Neural cell (in vitro differentiated cells): Measurements from ENCODE around the gene TRPM4. TPM values are rescaled to one million over a fixed set of nuclear protein-coding genes. Genes with fewer than 3 reads are reported as not detected.

Experiments
- H2AFZ ChIP-seq: fragments of 200-600, 300-800 bp; sonication (generic), shearing (Covaris generic); 2 replicates; pipeline ENCODE4 v1.6.0; 2014; ENCODE audit warnings: low read depth, mild to moderate bottlenecking, antibody characterized with exemption, low read length, moderate library complexity
- H3F3A ChIP-seq: fragments of 200-600 bp; shearing (Covaris generic); 2 replicates; pipeline ENCODE4 v1.6.1; 2016; ENCODE audit warnings: mild to moderate bottlenecking, moderate library complexity, mixed read lengths, antibody characterized with exemption, low read length; ENCODE audit not compliant: insufficient read depth, poor library complexity, severe bottlenecking
- H3K27ac ChIP-seq: fragments of 200-600, 300-800 bp; sonication (generic), shearing (Covaris generic); 2 replicates; pipeline ENCODE4 v1.5.1; 2014; ENCODE audit warnings: mild to moderate bottlenecking, low read length, moderate library complexity
- H3K27me3 ChIP-seq: fragments of 300-800, 200-600 bp; sonication (generic), shearing (Covaris generic); 2 replicates; pipeline ENCODE4 v1.6.0; 2014; ENCODE audit warnings: mild to moderate bottlenecking, low read depth, low read length, moderate library complexity; ENCODE audit not compliant: insufficient read depth
- H3K36me3 ChIP-seq: fragments of 300-800, 200-600 bp; sonication (generic), shearing (Covaris generic); 2 replicates; pipeline ENCODE4 v1.5.1; 2014; ENCODE audit warnings: mild to moderate bottlenecking, antibody characterized with exemption, low read length, moderate library complexity; ENCODE audit not compliant: insufficient read depth
- H3K4me2 ChIP-seq: fragments of 300-800, 200-600 bp; sonication (generic), shearing (Covaris generic); 2 replicates; pipeline ENCODE4 v1.6.0; 2014; ENCODE audit warnings: mild to moderate bottlenecking, low read length
- H3K4me3 ChIP-seq: fragments of 300-800, 200-600 bp; sonication (generic), shearing (Covaris generic); 2 replicates; pipeline ENCODE4 v1.5.1; 2014; ENCODE audit warnings: mild to moderate bottlenecking, low read length, moderate library complexity
- H3K79me2 ChIP-seq: fragments of 200-600 bp; shearing (Covaris generic); replicated peaks from 2 replicates; pipeline ENCODE4 v1.6.0; 2014; ENCODE audit warnings: mild to moderate bottlenecking, low read length, moderate library complexity; ENCODE audit not compliant: insufficient read depth
- H3K9ac ChIP-seq: fragments of 300-800, 200-600 bp; sonication (generic), shearing (Covaris generic); 2 replicates; pipeline ENCODE4 v1.6.1; 2016; ENCODE audit warnings: mild to moderate bottlenecking, low read length, mixed read lengths
- H3K9me2 ChIP-seq: fragments of 200-600 bp; shearing (Covaris generic); 2 replicates; pipeline ENCODE4 v1.6.1; 2016; ENCODE audit warnings: mild to moderate bottlenecking, low read length, mixed read lengths; ENCODE audit not compliant: insufficient read depth
- H3K9me3 ChIP-seq: fragments of 200-600, 300-800 bp; sonication (generic), shearing (Covaris generic); 2 replicates; pipeline ENCODE4 v1.6.1; 2016; ENCODE audit warnings: mild to moderate bottlenecking, mixed run types, low read length, moderate library complexity, mixed read lengths
- H4K20me1 ChIP-seq: fragments of 200-600 bp; shearing (Covaris generic); 2 replicates; pipeline ENCODE4 v1.6.1; 2016; ENCODE audit warnings: mild to moderate bottlenecking, mixed run types; ENCODE audit not compliant: insufficient read depth
- EP300 ChIP-seq: fragments of 450-650 bp; conservative IDR thresholded peaks from 2 replicates; pipeline ENCODE4 v1.6.1; 2014; ENCODE audit warnings: antibody characterized with exemption, mild to moderate bottlenecking, moderate library complexity; ENCODE audit not compliant: poor library complexity, severe bottlenecking
- EZH2 ChIP-seq: fragments of 200-600, 300-800 bp; shearing (Covaris generic), sonication (generic); IDR thresholded peaks from 2 replicates; pipeline ENCODE4 v1.6.1; 2014; ENCODE audit warnings: antibody characterized with exemption, low read length, borderline replicate concordance, mild to moderate bottlenecking; ENCODE audit not compliant: insufficient read depth, poor library complexity, severe bottlenecking
- MXI1 ChIP-seq: fragments of 450-650 bp; conservative IDR thresholded peaks from 2 replicates; pipeline ENCODE4 v1.6.1; 2014; ENCODE audit warnings: antibody characterized with exemption, mild to moderate bottlenecking; ENCODE audit not compliant: poor library complexity, severe bottlenecking
- POLR2AphosphoS5 ChIP-seq: IDR thresholded peaks from 2 replicates; pipeline ENCODE4 v1.6.1; 2012
- RAD21 ChIP-seq: fragments of 450-650 bp; conservative IDR thresholded peaks from 2 replicates; pipeline ENCODE4 v1.6.1; 2014; ENCODE audit warnings: antibody characterized with exemption, mild to moderate bottlenecking, moderate library complexity
- SMC3 ChIP-seq: fragments of 450-650 bp; conservative IDR thresholded peaks from 2 replicates; pipeline ENCODE4 v1.6.1; 2014; ENCODE audit warnings: antibody characterized with exemption, mild to moderate bottlenecking, moderate library complexity; ENCODE audit not compliant: poor library complexity
- TAF1 ChIP-seq: IDR thresholded peaks from 2 replicates; pipeline ENCODE4 v1.6.1; 2012; ENCODE audit warnings: low read depth
- polyA plus RNA-seq: library from polyadenylated mRNA; depleted of rRNA; stranded (reverse); fragments of >200 nt; gene quantifications from 2 replicates; pipeline ENCODE4 v1.2.3, GENCODE V29; 2014
- TF ChIP-seq, protein P1 (sequence below): IDR thresholded peaks from 2 replicates; pipeline ENCODE4 v1.6.1; 2012; ENCODE audit warnings: borderline replicate concordance
- TF ChIP-seq, protein P2 (sequence below): fragments of 450-650 bp; IDR thresholded peaks from 2 replicates; pipeline ENCODE4 v1.5.1; 2014; ENCODE audit warnings: antibody characterized with exemption, mild to moderate bottlenecking, moderate library complexity; ENCODE audit not compliant: poor library complexity, severe bottlenecking

Gene TRPM4
- polyA plus RNA-seq, 1 donor from 2014 or later, result 42.5 TPM

DNA sequence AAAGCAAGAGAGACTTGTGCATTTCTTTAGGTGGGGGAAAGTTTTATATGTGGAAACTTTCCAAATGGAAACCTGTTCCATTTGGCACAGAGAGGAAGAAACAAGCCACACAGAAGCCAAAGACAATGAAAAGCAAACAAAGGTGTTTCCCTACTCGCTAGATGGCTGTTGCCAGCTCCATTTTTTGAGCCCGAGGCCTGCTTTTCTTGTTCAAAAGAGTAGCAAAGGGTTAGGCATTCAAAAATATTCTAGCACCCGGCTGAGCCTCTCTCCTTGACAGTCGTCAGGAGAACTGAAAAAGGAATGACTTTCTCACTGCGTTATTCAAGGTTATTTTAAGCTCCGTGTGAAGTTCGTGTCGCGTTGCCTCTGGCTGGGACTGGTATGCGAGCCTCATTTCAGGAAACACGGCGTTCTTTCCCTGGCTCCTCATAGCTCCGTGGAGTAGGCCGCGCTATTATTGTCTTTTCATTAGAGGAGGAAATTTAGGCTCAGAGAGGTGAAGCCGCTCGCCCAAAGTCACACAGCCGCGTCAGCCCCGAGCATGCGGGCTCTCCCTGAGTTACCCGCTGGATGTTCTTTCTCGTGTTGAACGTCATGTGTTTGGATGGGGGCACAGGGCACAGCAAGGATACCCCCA, 7.6 kb downstream of the TRPM4 start:
- Histone ChIP-seq H3K36me3 (no peaks in the 10 kb centered on the region), H2AFZ (no peak overlapping the region), H4K20me1 (no peaks in the 10 kb centered on the region), H3K9ac (no peak overlapping the region), H3K9me3 (no peaks in the 10 kb centered on the region), H3K27ac (no peak overlapping the region), H3K9me2 (no peaks in the 10 kb centered on the region), H3K79me2 (no peaks in the 10 kb centered on the region), H3K27me3 (no peaks in the 10 kb centered on the region), H3F3A (no peaks in the 10 kb centered on the region), H3K4me2 (no peak overlapping the region), H3K4me3 (no peak overlapping the region)
- TF ChIP-seq SMC3, result no peak

DNA sequence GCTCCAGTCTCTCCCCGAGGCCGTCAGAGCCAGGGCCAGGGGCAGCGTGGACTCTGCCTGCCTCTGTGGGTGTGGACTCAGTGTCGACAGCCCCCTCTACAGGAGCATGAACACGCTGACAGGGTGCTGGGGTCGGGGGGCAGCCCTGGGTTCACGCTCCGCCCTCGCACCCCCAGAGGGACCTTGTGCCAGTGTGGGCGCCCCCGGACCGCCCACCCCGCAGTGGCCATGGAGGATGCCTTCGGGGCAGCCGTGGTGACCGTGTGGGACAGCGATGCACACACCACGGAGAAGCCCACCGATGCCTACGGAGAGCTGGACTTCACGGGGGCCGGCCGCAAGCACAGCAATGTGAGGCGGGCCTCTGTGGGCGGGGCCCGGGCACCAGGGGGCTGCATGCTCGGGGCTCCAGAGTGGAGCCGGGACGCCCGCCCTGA, 8.3 kb downstream of the TRPM4 start:
- no peaks in the 10 kb centered on the region for H3K79me2 ChIP-seq
- no peak overlapping the region for H3K4me2 ChIP-seq
- H3K27ac ChIP-seq, result no peak overlapping the region
- no peaks in the 10 kb centered on the region for H3K36me3 ChIP-seq
- no peaks in the 10 kb centered on the region for H3K9me2 ChIP-seq
- H3K9ac ChIP-seq, result no peak overlapping the region
- H3K4me3 ChIP-seq, result no peak overlapping the region
- H4K20me1 ChIP-seq, result no peaks in the 10 kb centered on the region
- no peaks in the 10 kb centered on the region for H3K9me3 ChIP-seq
- no peaks in the 10 kb centered on the region for H3K27me3 ChIP-seq
- no peak for TF ChIP-seq EZH2
- TF ChIP-seq EP300, result no peak
- no peak for TF ChIP-seq TAF1
- no peak for TF ChIP-seq POLR2AphosphoS5
- no peak overlapping the region for H2AFZ ChIP-seq
- no peaks in the 10 kb centered on the region for H3F3A ChIP-seq

DNA sequence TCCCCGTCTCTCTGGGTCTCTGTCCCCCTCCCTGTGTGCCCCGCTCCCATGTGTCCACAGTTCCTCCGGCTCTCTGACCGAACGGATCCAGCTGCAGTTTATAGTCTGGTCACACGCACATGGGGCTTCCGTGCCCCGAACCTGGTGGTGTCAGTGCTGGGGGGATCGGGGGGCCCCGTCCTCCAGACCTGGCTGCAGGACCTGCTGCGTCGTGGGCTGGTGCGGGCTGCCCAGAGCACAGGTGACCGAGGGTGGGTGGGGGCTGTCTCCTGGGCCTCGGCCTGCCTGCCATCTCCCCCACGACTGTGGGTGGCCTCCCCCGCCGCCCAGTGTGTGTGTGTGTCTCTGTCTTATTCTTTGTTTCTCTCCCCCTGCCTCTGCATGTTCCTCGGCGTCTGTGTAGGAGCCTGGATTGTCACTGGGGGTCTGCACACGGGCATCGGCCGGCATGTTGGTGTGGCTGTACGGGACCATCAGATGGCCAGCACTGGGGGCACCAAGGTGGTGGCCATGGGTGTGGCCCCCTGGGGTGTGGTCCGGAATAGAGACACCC, 10.3 kb downstream of the TRPM4 start:
- H3K27ac ChIP-seq, result no peak overlapping the region

More for the DNA sequence above, 10.3 kb downstream of the TRPM4 start:
- H2AFZ ChIP-seq, result no peak overlapping the region
- H3K9ac ChIP-seq, result no peak overlapping the region
- H3K79me2 ChIP-seq, result no peaks in the 10 kb centered on the region
- H3K4me2 ChIP-seq, result no peak overlapping the region
- no peaks in the 10 kb centered on the region for H4K20me1 ChIP-seq
- TF ChIP-seq EP300 (no peak), TAF1 (no peak), EZH2 (no peak), RAD21 (no peak), POLR2AphosphoS5 (no peak), SMC3 (no peak), MXI1 (no peak)
- TF ChIP-seq, protein P1, sequence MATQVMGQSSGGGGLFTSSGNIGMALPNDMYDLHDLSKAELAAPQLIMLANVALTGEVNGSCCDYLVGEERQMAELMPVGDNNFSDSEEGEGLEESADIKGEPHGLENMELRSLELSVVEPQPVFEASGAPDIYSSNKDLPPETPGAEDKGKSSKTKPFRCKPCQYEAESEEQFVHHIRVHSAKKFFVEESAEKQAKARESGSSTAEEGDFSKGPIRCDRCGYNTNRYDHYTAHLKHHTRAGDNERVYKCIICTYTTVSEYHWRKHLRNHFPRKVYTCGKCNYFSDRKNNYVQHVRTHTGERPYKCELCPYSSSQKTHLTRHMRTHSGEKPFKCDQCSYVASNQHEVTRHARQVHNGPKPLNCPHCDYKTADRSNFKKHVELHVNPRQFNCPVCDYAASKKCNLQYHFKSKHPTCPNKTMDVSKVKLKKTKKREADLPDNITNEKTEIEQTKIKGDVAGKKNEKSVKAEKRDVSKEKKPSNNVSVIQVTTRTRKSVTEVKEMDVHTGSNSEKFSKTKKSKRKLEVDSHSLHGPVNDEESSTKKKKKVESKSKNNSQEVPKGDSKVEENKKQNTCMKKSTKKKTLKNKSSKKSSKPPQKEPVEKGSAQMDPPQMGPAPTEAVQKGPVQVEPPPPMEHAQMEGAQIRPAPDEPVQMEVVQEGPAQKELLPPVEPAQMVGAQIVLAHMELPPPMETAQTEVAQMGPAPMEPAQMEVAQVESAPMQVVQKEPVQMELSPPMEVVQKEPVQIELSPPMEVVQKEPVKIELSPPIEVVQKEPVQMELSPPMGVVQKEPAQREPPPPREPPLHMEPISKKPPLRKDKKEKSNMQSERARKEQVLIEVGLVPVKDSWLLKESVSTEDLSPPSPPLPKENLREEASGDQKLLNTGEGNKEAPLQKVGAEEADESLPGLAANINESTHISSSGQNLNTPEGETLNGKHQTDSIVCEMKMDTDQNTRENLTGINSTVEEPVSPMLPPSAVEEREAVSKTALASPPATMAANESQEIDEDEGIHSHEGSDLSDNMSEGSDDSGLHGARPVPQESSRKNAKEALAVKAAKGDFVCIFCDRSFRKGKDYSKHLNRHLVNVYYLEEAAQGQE, result no peak
- TF ChIP-seq, protein P2, sequence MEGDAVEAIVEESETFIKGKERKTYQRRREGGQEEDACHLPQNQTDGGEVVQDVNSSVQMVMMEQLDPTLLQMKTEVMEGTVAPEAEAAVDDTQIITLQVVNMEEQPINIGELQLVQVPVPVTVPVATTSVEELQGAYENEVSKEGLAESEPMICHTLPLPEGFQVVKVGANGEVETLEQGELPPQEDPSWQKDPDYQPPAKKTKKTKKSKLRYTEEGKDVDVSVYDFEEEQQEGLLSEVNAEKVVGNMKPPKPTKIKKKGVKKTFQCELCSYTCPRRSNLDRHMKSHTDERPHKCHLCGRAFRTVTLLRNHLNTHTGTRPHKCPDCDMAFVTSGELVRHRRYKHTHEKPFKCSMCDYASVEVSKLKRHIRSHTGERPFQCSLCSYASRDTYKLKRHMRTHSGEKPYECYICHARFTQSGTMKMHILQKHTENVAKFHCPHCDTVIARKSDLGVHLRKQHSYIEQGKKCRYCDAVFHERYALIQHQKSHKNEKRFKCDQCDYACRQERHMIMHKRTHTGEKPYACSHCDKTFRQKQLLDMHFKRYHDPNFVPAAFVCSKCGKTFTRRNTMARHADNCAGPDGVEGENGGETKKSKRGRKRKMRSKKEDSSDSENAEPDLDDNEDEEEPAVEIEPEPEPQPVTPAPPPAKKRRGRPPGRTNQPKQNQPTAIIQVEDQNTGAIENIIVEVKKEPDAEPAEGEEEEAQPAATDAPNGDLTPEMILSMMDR, result no peak
- no peak overlapping the region for H3K4me3 ChIP-seq
- no peaks in the 10 kb centered on the region for H3K36me3 ChIP-seq
- no peaks in the 10 kb centered on the region for H3K27me3 ChIP-seq
- no peaks in the 10 kb centered on the region for H3K9me2 ChIP-seq
- H3F3A ChIP-seq, result no peaks in the 10 kb centered on the region
- no peaks in the 10 kb centered on the region for H3K9me3 ChIP-seq
